HUES64 (cell line): ENCODE data around the gene ZNF789.
A peak's percentile ranks its signal among the peaks of the same experiment; 100 is the strongest.
"Not testable (repeated sequence)": the region's sequence is repeated elsewhere in the genome, so short reads cannot be mapped to it uniquely, and the experiment has no call there.

Experiments used
- H3K27ac ChIP-seq: 2 replicates; pipeline ENCODE4 v1.7.0; 2013; ENCODE audit warnings: low read depth, low read length, inconsistent platforms
- H3K27me3 ChIP-seq: 2 replicates; pipeline ENCODE4 v1.6.1; 2013; ENCODE audit warnings: mild to moderate bottlenecking, low read length; ENCODE audit not compliant: insufficient read depth
- H3K36me3 ChIP-seq: 2 replicates; pipeline ENCODE4 v1.6.1; 2013; ENCODE audit warnings: mild to moderate bottlenecking, low read length; ENCODE audit not compliant: insufficient read depth
- H3K4me1 ChIP-seq: 2 replicates; pipeline ENCODE4 v1.6.1; 2013; ENCODE audit warnings: mild to moderate bottlenecking, low read length, moderate library complexity; ENCODE audit not compliant: insufficient read depth
- H3K4me3 ChIP-seq: 2 replicates; pipeline ENCODE4 v1.5.1; 2013; ENCODE audit warnings: mild to moderate bottlenecking, low read length, moderate library complexity
- H3K9ac ChIP-seq: 2 replicates; pipeline ENCODE4 v1.6.1; 2013; ENCODE audit warnings: mild to moderate bottlenecking, low read depth, low read length
- H3K9me3 ChIP-seq: 2 replicates; pipeline ENCODE4 v1.6.1; 2013; ENCODE audit warnings: low read depth, low read length; ENCODE audit not compliant: insufficient read depth
- WGBS: fragments of 150-250, 120-280 bp; methylation state at CpG from one replicate; pipeline ENCODE4 v1.1.7; 2013; ENCODE audit warnings: missing lambda C conversion rate; 5-methylcytosine and 5-hydroxymethylcytosine counted together

Gene ZNF789

DNA sequence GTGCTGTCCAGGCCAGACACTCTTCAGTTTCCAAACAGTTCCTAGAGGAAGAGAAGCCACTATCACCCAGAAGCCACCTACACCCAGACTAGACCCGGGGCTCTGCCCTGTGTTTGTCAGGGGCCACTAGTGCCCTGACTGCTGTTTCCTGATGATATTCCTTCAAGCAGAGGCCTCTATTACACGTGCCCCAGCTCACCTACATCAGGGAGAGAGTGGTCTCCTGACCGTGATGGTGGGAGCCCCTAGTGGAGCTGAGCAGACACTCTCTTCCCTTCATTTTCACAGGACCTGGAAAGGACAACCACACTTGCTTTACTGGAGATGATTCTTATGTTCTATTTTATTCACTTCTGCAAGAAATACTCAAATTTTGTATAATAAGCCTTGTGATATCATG lies 18.2 kb downstream of the ZNF789 start:
- 79% methylated on average over 3 of the region's 3 CpGs for WGBS
- Histone ChIP-seq H3K4me1 (no peaks in the 10 kb centered on the region), H3K9me3 (peaks cover 16% of the 10 kb centered on the region), H3K36me3 (peaks cover 25% of the 10 kb centered on the region), H3K27ac (no peak overlapping the region), H3K27me3 (no peaks in the 10 kb centered on the region), H3K4me3 (no peak overlapping the region), H3K9ac (no peak overlapping the region)

DNA sequence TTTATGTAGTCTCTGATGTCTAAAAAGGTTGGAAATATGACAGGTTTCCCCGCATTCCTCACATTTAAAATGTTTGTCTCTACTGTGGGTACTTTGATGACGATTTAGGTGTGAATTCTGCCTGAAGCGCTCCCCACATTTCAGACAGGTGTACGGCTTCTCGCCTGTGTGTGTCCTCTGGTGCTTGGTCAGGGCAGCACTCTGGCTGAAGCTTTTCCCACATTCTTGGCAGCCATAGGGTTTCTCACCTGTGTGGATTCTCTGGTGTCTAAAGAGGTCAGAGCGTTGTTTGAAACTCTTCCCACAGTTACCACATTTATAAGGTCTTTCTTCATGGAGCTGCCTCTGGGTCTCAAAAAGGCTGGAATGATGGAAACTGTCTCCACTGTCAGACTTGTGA lies 21.1 kb downstream of the ZNF789 start:
- Histone ChIP-seq H3K9me3 (peaks cover 16% of the 10 kb centered on the region), H3K9ac (no peak overlapping the region), H3K4me3 (no peak overlapping the region), H3K36me3 (peaks cover 38% of the 10 kb centered on the region), H3K27ac (no peak overlapping the region), H3K27me3 (no peaks in the 10 kb centered on the region), H3K4me1 (peaks cover 7% of the 10 kb centered on the region; the same call in 1 of the 2 replicates)
- 93% methylated on average over 6 of the region's 6 CpGs for WGBS

DNA sequence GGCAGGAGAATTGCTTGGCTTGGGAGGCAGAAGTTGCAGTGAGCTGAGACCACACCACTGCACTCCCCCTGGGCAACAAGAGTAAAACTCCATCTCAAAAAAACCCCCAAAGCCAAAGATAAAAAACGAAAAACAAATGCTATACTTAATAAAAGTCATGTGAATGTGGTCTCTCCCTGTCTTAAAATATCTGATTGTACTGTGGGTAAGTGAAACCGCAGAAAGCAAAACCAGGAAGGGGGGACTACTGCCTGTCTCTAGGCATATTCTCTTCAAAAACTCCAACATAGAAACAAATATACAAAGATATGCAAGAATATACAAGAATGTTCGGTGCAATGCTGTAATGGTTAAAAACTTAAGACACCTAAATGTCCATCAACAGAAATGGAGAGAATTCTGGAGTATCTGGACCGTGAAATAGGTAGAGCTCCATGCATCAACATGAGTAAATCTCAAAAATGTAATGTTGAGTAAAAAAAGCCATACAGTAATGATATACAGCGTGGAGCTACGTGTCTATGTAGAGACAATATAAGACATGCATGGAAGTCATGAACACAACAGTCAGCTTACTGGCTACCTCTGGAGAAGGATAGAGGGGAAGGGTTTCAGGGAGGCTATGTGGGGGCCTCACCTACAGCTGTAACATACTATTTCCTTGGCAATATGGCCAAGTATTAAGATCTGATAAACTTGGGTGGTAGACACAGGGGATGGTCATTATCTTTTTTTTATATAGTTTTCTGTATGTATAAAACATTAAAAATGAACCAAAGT lies 25.3 kb downstream of the ZNF789 start:
- Histone ChIP-seq H3K36me3 (peaks cover 32% of the 10 kb centered on the region), H3K4me1 (peaks cover 8% of the 10 kb centered on the region; the same call in 1 of the 2 replicates), H3K9me3 (peaks cover 14% of the 10 kb centered on the region), H3K4me3 (peak overlapping the region; percentile 84), H3K9ac (no peak overlapping the region), H3K27ac (no peak overlapping the region), H3K27me3 (no peaks in the 10 kb centered on the region)
- 93% methylated on average over 4 of the region's 6 CpGs for WGBS

DNA sequence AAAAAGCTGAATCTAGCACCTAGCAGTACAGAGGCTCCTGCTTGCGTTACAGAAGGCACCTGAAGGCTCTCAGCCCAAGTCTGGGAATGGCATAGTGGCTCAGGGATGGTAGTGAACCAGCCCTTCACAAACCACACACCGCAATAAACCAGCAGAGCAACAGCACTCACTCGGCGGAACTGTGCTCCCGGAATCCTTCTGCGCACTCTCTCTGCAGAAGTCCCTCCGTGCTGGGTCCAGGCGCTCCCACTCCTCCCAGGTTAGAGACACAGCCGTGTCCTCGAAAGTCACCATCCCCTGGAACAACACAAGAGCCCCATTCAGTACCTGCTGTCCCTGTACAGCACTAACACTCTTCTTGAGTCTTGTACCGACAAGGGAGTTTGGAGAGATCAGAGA lies 25.9 kb downstream of the ZNF789 start:
- Histone ChIP-seq H3K4me1 (peaks cover 8% of the 10 kb centered on the region; the same call in 1 of the 2 replicates), H3K27ac (no peak overlapping the region), H3K4me3 (peak overlapping the region; percentile 84), H3K27me3 (no peaks in the 10 kb centered on the region), H3K36me3 (peaks cover 26% of the 10 kb centered on the region), H3K9me3 (peaks cover 10% of the 10 kb centered on the region), H3K9ac (0 out of 2 replicates have a peak overlapping the region, but pooled peaks have one; percentile 7)
- whole genome bisulfite sequencing = 70% methylated on average over 11 of the region's 11 CpGs

DNA sequence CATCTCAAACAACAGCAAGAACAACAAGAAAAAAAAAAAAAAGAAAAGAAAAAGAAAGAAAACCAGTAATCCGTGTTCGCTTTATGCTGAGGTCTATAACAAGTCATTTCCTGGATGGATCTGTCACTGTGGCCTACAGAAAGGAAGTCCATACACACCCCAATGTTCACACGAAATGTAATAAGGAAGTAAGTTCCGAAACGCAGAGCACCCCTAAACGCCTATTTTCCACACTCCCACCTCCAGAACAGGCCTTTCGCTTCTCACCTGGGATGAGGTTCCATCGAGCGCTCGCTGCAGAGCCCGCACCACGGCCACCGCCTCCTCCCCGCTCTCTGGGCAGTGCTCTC lies 26.7 kb downstream of the ZNF789 start:
- peak overlapping the region; percentile 89; the same call in 1 of the 2 replicates for H3K27ac ChIP-seq
- H3K9ac ChIP-seq = peak overlapping the region; percentile 82
- H3K27me3 ChIP-seq = no peaks in the 10 kb centered on the region
- H3K36me3 ChIP-seq = peaks cover 18% of the 10 kb centered on the region
- H3K4me1 ChIP-seq = peaks cover 8% of the 10 kb centered on the region; the same call in 1 of the 2 replicates
- H3K4me3 ChIP-seq = peak overlapping the region; percentile 84
- H3K9me3 ChIP-seq = peaks cover 2% of the 10 kb centered on the region; the same call in 1 of the 2 replicates
- 3% methylated on average over 14 of the region's 14 CpGs for WGBS

DNA sequence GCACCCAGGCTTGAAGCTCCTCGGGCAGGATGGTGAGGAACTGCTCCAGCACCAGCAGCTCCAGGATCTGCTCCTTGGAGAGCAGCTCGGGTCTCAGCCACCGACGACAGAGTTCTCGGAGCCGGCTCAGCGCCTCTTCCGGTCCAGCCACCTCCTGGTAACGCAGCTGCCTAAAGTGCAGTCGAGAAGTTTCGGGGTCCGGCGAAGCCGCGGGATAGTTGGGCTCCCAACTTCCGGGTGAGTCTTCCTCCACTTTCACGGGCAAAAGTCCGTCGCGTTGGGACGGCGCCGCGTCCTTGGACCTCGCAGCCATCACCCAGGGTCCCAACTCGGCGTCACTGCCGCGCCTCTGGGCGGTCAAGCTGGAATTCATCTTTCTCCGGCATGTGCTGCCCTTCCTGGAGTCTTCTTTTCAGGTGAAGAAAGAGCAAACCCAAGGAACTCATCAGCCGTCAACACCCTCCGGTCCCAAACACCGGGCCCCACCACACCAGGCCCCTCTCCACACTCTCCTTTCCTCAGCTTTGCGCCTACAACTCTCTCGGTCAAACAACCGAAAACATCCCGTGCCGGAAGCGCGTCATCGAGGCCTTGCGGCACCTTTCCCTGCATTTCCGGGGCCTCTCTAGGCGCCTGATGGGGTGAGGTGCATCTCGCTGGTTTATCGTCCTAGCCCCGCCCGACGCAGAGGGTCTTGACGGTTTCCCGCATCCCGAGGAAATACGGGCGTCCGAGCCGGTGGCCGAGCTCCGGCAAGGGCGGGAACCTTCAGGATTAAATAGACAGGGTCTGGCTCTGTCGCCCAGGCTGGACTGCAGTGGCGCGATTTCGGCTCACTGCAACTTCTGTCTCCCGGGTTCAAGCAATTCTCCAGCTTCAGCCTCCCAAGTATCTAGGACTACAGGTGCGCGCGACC lies 27.3 kb downstream of the ZNF789 start, which contains the start of gene ZNF394:
Gene ZNF394 (minus strand): TSS at position 561 of the 916 bp plus-strand sequence. CDS start 188 bp downstream, at position 373.
- H3K27me3 ChIP-seq = no peaks in the 10 kb centered on the region
- H3K4me3 ChIP-seq = peak within 1 kb of the TSS; percentile 84
- under 1% methylated on average over 68 of the region's 68 CpGs for WGBS
- peaks cover 8% of the 10 kb centered on the region; the same call in 1 of the 2 replicates for H3K4me1 ChIP-seq
- no peaks in the 10 kb centered on the region for H3K9me3 ChIP-seq
- H3K27ac ChIP-seq = peak within 1 kb of the TSS; percentile 89; the same call in 1 of the 2 replicates
- peak within 1 kb of the TSS; percentile 82 for H3K9ac ChIP-seq
- peaks cover 13% of the 10 kb centered on the region; the same call in 1 of the 2 replicates for H3K36me3 ChIP-seq

DNA sequence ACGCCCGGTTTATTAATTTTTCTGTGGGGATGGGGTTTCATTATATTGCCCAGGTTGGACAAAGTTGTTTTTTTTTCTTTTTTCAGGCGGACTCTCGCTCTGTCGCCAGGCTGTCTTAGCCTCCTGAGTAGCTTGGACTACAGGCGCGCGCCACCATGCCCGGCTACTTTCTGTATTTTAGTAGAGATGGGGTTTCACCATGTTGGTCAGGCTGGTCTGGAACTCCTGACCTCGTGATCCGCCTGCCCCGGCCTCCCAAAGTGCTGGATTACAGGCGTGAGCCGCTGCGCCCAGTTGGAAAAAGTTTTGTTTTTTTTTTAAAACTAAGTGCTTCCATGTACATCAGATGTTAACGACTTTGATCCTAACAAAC lies 27.9 kb downstream of the ZNF789 start:
- peak overlapping the region; percentile 84 for H3K4me3 ChIP-seq
- H3K27ac ChIP-seq = peak overlapping the region; percentile 89; the same call in 1 of the 2 replicates
- peak overlapping the region; percentile 82 for H3K9ac ChIP-seq
- no peaks in the 10 kb centered on the region for H3K9me3 ChIP-seq
- H3K27me3 ChIP-seq = no peaks in the 10 kb centered on the region
- WGBS = 59% methylated on average over 16 of the region's 16 CpGs
- H3K4me1 ChIP-seq = peaks cover 8% of the 10 kb centered on the region; the same call in 1 of the 2 replicates
- H3K36me3 ChIP-seq = peaks cover 13% of the 10 kb centered on the region; the same call in 1 of the 2 replicates

DNA sequence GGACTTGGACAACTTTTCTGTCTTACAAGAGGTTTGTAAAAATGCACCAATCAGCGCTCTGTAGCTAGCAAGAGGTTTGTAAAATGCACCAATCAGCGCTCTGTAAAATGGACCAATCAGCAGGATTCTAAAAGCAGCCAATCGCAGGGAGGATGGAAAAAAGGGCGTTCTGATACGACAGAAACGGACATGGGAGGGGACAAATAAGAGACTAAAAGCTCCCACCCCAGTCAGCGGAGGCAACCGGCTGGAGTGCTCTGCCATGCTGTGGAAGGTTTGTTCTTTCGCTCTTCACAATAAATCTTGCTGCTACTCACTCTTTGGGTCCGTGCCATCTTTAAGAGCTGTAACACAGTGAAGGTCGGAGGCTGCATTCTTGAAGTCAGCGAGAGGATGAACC lies 28.5 kb downstream of the ZNF789 start:
- peak overlapping the region; percentile 84; the same call in 1 of the 2 replicates for H3K4me3 ChIP-seq
- H3K27ac ChIP-seq, H3K36me3 ChIP-seq, H3K9me3 ChIP-seq, H3K27me3 ChIP-seq, H3K4me1 ChIP-seq, H3K9ac ChIP-seq: not testable (repeated sequence)
- WGBS = 96% methylated on average over 12 of the region's 12 CpGs

DNA sequence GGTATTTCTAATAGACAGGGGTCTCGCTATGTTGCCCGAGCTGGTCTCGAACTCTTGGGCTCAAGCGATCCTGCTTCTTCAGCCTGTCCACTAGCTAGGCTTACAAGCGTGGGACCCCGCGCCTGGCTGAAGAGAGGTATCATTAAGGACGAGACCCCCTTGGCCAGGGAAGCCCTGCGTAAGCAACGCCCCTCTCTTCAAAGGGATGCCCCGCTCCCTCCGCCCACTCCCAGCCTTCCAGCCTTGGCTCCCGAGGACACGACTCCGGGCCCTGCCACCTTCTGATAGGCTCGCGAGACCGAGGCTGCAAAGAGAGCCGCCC lies 31.6 kb downstream of the ZNF789 start:
- no peak overlapping the region; the same call in 1 of the 2 replicates for H3K9ac ChIP-seq
- no peak overlapping the region; the same call in 1 of the 2 replicates for H3K27ac ChIP-seq

DNA sequence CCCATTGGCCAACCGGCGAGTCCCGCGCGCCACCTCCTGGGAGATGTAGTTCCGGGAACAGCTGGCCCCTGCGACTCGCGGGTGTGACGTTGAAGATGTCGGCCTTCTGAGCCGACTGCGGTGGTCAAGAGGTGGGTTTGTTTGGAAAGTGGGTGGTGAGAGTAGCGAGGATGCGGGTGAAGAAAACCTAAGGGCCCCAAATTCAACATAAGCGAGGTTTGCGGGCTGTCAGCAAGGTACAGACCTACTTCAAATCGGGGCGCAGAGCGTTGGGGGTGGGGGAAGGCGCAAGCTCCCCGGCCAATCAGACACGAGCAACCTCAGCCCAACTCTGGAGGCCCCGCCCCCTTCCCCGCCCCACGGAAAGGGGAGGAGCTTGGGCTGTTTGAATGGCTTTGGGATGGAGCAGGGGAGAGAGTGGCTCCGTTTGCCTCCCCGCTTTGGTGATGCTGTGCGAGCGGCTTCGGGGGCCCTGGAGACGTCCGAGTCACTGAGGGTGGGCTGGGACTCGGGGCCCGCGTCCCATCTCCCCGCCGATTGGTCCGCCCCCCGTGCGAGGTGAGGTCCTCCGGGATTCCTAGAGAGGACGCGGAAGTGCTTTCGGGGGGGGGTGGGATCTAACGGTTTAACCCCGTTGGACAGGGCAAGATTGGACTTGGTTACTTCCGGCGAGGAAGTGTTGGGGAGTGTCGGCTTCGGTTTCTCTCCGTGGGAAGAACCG lies 32.1 kb downstream of the ZNF789 start, which contains the start of gene ZKSCAN5:
Gene ZKSCAN5 (plus strand): TSS at position 60 of the 721 bp plus-strand sequence. CDS start 1,383 bp downstream, outside the sequence.
- 0 out of 2 replicates have a peak, but pooled peaks cover 3% of the 10 kb centered on the region for H3K4me1 ChIP-seq
- H3K36me3 ChIP-seq = peaks cover 6% of the 10 kb centered on the region
- H3K9me3 ChIP-seq = no peaks in the 10 kb centered on the region
- peak within 1 kb of the TSS; percentile 82 for H3K9ac ChIP-seq
- no peaks in the 10 kb centered on the region for H3K27me3 ChIP-seq
- H3K27ac ChIP-seq = peak within 1 kb of the TSS; percentile 97
- H3K4me3 ChIP-seq = peak within 1 kb of the TSS; percentile 87
- under 1% methylated on average over 53 of the region's 53 CpGs for WGBS

More for the DNA sequence above, 31.6 kb downstream of the ZNF789 start:
- no peaks in the 10 kb centered on the region for H3K9me3 ChIP-seq
- H3K4me3 ChIP-seq = peak overlapping the region; percentile 87
- no peaks in the 10 kb centered on the region for H3K27me3 ChIP-seq
- WGBS = 14% methylated on average over 19 of the region's 19 CpGs
- 0 out of 2 replicates have a peak, but pooled peaks cover 3% of the 10 kb centered on the region for H3K4me1 ChIP-seq
- H3K36me3 ChIP-seq = peaks cover 4% of the 10 kb centered on the region; the same call in 1 of the 2 replicates
